PC-3 (cell line): ENCODE data around the gene MYH13. TPM values are rescaled to one million over a fixed set of nuclear protein-coding genes. Genes with fewer than 3 reads are reported as not detected.

Source experiments
- ATAC-seq: fragments of 200-7000 bp; cut with Tn5 transposase; 2 replicates; pipeline ENCODE4 v1.9.1; 2020; ENCODE audit warnings: mild to moderate bottlenecking, moderate library complexity
- BruUV-seq: library from RNA; stranded (reverse); fragments of 400-500 nt; replicated peaks from 2 replicates; lab custom pipeline; 2021; lab: Mats Ljungman, UMichigan
- CTCF ChIA-PET: fragments of 300-600 bp; sonication (Branson Sonifier 250); formaldehyde crosslinking; loops from one replicate; lab custom pipeline; 2022; ENCODE audit warnings: antibody characterized with exemption; lab: Charles Lee
- POLR2A ChIA-PET: fragments of 300-600 bp; sonication (Branson Sonifier 250); formaldehyde crosslinking; loops from one replicate; lab custom pipeline; 2022; ENCODE audit warnings: antibody characterized with exemption; ENCODE audit not compliant: unreplicated experiment; lab: Charles Lee
- DNase-seq: peaks from one replicate; pipeline ENCODE4 v3.0.0-alpha.2; 2015
- H2AFZ ChIP-seq: fragments of 300-600 bp; sonication (generic); 2 replicates; pipeline ENCODE4 v1.6.0; 2016; ENCODE audit warnings: antibody characterized with exemption, low read length
- H3F3A ChIP-seq: fragments of 300-600 bp; sonication (generic); one replicate; pipeline ENCODE4 v1.6.0; 2017; ENCODE audit warnings: antibody characterized with exemption, low read length, control low read depth, mild to moderate bottlenecking; ENCODE audit not compliant: unreplicated experiment
- H3K27ac ChIP-seq: fragments of 300-600 bp; sonication (generic); 2 replicates; pipeline ENCODE4 v1.5.1; 2016; ENCODE audit warnings: mild to moderate bottlenecking, low read length
- H3K27me3 ChIP-seq: fragments of 300-600 bp; sonication (generic); 2 replicates; pipeline ENCODE4 v1.6.1; 2016; ENCODE audit warnings: low read length, mixed read lengths
- H3K36me3 ChIP-seq: fragments of 300-600 bp; sonication (generic); 2 replicates; pipeline ENCODE4 v1.6.1; 2016; ENCODE audit warnings: low read depth, mixed run types, low read length, mixed read lengths
- H3K4me1 ChIP-seq: fragments of 300-600 bp; sonication (generic); 2 replicates; pipeline ENCODE4 v1.5.1; 2016; ENCODE audit warnings: low read length; ENCODE audit not compliant: insufficient read depth
- H3K4me2 ChIP-seq: fragments of 300-600 bp; sonication (generic); 2 replicates; pipeline ENCODE4 v1.6.0; 2016; ENCODE audit warnings: low read length
- H3K4me3 ChIP-seq: fragments of 300-600 bp; sonication (generic); 2 replicates; pipeline ENCODE4 v1.5.1; 2016; ENCODE audit warnings: mild to moderate bottlenecking, low read length, mixed read lengths
- H3K79me2 ChIP-seq: fragments of 300-600 bp; sonication (generic); 2 replicates; pipeline ENCODE4 v1.6.1; 2017; ENCODE audit warnings: low read length, mixed read lengths
- H3K9ac ChIP-seq: fragments of 300-600 bp; sonication (generic); 2 replicates; pipeline ENCODE4 v1.6.0; 2016; ENCODE audit warnings: mild to moderate bottlenecking, low read length
- H3K9me2 ChIP-seq: fragments of 300-600 bp; sonication (generic); replicated peaks from 2 replicates; pipeline ENCODE4 v1.6.1; 2016; ENCODE audit warnings: mixed run types, low read length, mixed read lengths
- H3K9me3 ChIP-seq: fragments of 300-600 bp; sonication (generic); 2 replicates; pipeline ENCODE4 v1.6.1; 2016; ENCODE audit warnings: low read length, mixed read lengths
- H4K20me1 ChIP-seq: fragments of 300-600 bp; sonication (generic); 2 replicates; pipeline ENCODE4 v1.6.1; 2016; ENCODE audit warnings: low read length, mixed read lengths
- CTCF ChIP-seq: fragments of 300-600 bp; sonication (generic); conservative IDR thresholded peaks from 2 replicates; pipeline ENCODE4 v1.5.1; 2017; ENCODE audit warnings: antibody characterized with exemption, low read depth, mild to moderate bottlenecking, low read length
- EZH2 ChIP-seq: fragments of 300-600 bp; sonication (generic); IDR thresholded peaks from one replicate; pipeline ENCODE4 v1.6.1; 2017; ENCODE audit warnings: antibody characterized with exemption, mild to moderate bottlenecking, low read length; ENCODE audit not compliant: unreplicated experiment
- EZH2phosphoT487 ChIP-seq: fragments of 300-600 bp; sonication (generic); IDR thresholded peaks from 2 replicates; pipeline ENCODE4 v1.6.1; 2018; ENCODE audit warnings: mild to moderate bottlenecking, antibody characterized with exemption, low read length, borderline replicate concordance
- intact Hi-C: fragments of 100-400 bp; cut with micrococcal nuclease; formaldehyde crosslinking; loops from 2 replicates; pipeline ENCODE4 v1.9.0; 2023
- total RNA-seq: library from RNA; depleted of rRNA; stranded (reverse); fragments of >200 nt; gene quantifications from 2 replicates; pipeline ENCODE4 v1.2.3, GENCODE V29; 2014

The MYH13 gene
- total RNA-seq, 1 experiment from 2014 or later: not detected

GRCh38 chr17:10336393-10336792 lies 36.4 kb downstream of the MYH13 start:
- DNase-seq (no peak), ATAC-seq (no peak)
- no peak overlapping the region for H3K4me2 ChIP-seq
- no peaks in the 10 kb centered on the region for H3K27me3 ChIP-seq
- H3F3A ChIP-seq: no peaks in the 10 kb centered on the region
- H3K9me3 ChIP-seq: no peaks in the 10 kb centered on the region
- H3K4me1 ChIP-seq: no peaks in the 10 kb centered on the region
- intact Hi-C loops: no loop called here
- no peaks in the 10 kb centered on the region for H4K20me1 ChIP-seq
- H3K36me3 ChIP-seq: no peaks in the 10 kb centered on the region
- no peak for TF ChIP-seq CTCF
- TF ChIP-seq EZH2: no peak
- no peak for TF ChIP-seq EZH2phosphoT487
- ChIA-PET CTCF (no interaction called here), POLR2A (no interaction called here)
- no peak overlapping the region for H3K9ac ChIP-seq
- no peak overlapping the region for H2AFZ ChIP-seq
- no peaks in the 10 kb centered on the region for H3K9me2 ChIP-seq
- no TSS peak for BruUV-seq
- no peaks in the 10 kb centered on the region for H3K79me2 ChIP-seq
- no peak overlapping the region for H3K4me3 ChIP-seq
- H3K27ac ChIP-seq: no peak overlapping the region

GRCh38 chr17:10332515-10332914 lies 40.3 kb downstream of the MYH13 start:
- Histone ChIP-seq H3K9me2 (no peaks in the 10 kb centered on the region), H3K9me3 (no peaks in the 10 kb centered on the region), H3K27me3 (peaks cover 3% of the 10 kb centered on the region; the same call in 1 of the 2 replicates), H2AFZ (no peak overlapping the region), H3K27ac (no peak overlapping the region), H3F3A (no peaks in the 10 kb centered on the region), H3K4me2 (no peak overlapping the region), H3K4me3 (no peak overlapping the region), H3K79me2 (no peaks in the 10 kb centered on the region), H4K20me1 (no peaks in the 10 kb centered on the region), H3K4me1 (no peaks in the 10 kb centered on the region), H3K36me3 (no peaks in the 10 kb centered on the region), H3K9ac (no peak overlapping the region)
- TF ChIP-seq CTCF (no peak), EZH2phosphoT487 (no peak), EZH2 (no peak)
- DNase-seq: no peak
- no TSS peak for BruUV-seq
- intact Hi-C loops: no loop called here
- no peak for ATAC-seq
- POLR2A ChIA-PET: no interaction called here
- CTCF ChIA-PET: no interaction called here

GRCh38 chr17:10328971-10329923 lies 43.6 kb downstream of the MYH13 start:
- no peaks in the 10 kb centered on the region for H3K9me3 ChIP-seq
- H3K9ac ChIP-seq: no peak overlapping the region
- DNase-seq (no peak), ATAC-seq (no peak)
- H3K27ac ChIP-seq: no peak overlapping the region
- H3K9me2 ChIP-seq: no peaks in the 10 kb centered on the region
- H3K36me3 ChIP-seq: no peaks in the 10 kb centered on the region
- H3K4me1 ChIP-seq: no peaks in the 10 kb centered on the region
- H3K79me2 ChIP-seq: no peaks in the 10 kb centered on the region
- intact Hi-C loops: no loop called here
- H3K4me2 ChIP-seq: no peak overlapping the region
- H3K27me3 ChIP-seq: peaks cover 3% of the 10 kb centered on the region; the same call in 1 of the 2 replicates
- POLR2A ChIA-PET: no interaction called here
- CTCF ChIA-PET: no interaction called here
- no peak overlapping the region for H2AFZ ChIP-seq
- H4K20me1 ChIP-seq: no peaks in the 10 kb centered on the region
- H3K4me3 ChIP-seq: no peak overlapping the region
- no TSS peak for BruUV-seq
- H3F3A ChIP-seq: no peaks in the 10 kb centered on the region
- TF ChIP-seq CTCF: no peak
- TF ChIP-seq EZH2: no peak
- TF ChIP-seq EZH2phosphoT487: no peak
